COLO829 (cell line): ENCODE results near the gene RTF1.

Source experiments
- DNase-seq: peaks from one replicate; pipeline ENCODE4 v3.0.0; 2012; ENCODE audit warnings: low spot score

Gene RTF1

DNA sequence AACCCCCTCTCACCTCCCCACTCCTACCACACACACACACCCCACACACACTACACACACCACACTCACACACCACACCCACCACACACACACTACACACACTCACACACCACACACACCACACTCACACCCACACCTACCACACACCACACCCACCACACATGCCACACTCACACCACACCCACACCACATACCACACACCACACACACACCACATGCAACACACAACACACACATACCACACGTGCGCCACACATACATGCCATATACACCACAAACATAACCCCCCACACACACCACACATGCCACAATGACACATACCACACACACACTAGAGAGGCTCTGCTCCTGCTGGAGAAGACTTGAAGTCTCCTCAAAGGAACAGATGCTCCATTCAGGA lies 70.9 kb downstream of the RTF1 start:
- DNase-seq = no peak

DNA sequence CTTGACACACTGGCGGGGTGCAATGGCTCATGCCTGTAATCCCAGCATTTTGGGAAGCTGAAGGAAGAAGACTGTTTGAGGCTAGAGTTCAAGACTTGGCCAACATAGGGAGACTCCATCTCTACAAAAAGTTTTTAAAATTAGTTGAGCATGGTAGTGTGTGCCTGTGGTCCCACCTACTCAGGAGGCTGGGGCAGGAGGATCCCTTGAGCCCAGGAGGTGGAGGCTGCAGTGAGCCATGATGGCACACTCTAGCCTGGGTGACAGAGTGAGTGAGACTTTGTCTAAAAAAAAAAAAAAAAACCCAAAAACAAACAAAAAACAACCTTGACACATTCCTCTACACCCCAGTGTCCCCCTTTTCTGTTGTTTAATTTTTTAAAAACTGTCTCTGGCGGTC lies 72.7 kb downstream of the RTF1 start:
- DNase-seq = no peak

DNA sequence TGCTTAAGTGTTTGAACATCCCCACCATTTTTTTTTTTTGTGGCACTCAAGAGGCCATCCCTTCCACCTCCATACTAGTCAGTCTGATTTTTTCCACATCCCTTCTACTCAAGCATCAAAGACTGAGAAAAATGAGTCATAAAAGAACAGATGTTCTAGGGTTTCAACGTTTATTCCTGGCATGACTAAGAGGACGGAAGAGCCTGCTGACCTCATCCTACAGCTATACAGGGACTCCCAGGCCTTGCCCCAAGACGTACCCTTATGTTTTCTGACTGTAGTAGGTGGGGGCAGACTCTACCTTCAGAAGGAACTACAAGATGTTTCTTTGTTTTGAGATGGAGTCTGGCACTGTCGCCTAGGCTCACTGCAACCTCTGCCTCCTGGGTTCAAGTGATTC lies 73.5 kb downstream of the RTF1 start:
- DNase-seq = peak; percentile 89

DNA sequence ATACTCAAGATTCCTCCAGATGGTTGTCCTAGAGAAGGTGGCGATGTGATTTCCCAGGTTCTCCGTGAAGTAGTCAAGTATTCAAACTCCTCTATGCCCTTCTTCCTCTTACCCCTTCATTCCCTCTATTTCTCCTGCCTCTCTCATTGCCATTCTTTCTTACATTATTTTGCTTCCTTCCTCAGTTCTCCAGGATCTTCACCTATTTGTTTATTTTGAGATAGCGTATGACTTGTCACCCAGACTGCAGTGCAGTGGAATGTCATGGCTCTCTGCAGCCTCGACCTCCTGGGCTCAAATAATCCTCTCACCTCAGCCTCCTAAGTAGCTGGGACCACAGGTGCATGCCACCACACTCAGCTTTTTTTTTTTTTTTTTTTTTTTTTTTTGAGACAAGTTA lies 75.0 kb downstream of the RTF1 start:
- no peak for DNase-seq

DNA sequence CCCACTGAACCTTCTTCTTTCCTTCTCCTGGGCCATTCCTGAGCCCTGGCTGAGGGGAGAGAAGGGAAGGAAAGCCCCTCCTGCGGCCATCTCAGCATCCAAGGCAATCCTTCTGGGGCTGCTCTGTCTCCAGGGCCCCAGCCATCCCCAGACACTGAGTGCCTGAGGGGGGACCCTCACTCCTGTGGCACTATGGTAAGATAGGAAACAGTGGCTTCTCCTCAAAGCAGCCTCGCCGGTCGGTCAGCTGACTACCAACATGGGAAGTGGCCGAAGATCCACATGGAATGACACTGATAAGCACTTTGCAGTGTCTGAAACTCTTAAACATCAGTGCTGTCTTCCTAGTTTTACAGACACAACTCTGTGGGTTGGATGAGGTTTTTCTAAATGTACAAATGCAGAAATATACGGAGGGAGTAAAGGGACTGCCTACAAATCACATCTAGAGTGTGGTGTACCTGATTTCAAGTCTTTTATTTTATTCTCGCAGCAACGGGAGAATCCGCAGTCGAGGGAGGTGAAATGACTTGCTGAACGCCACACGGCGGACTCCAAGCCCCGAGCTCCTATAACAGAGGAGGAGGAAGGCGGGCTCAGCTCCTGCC lies 75.8 kb downstream of the RTF1 start:
- DNase-seq = no peak

DNA sequence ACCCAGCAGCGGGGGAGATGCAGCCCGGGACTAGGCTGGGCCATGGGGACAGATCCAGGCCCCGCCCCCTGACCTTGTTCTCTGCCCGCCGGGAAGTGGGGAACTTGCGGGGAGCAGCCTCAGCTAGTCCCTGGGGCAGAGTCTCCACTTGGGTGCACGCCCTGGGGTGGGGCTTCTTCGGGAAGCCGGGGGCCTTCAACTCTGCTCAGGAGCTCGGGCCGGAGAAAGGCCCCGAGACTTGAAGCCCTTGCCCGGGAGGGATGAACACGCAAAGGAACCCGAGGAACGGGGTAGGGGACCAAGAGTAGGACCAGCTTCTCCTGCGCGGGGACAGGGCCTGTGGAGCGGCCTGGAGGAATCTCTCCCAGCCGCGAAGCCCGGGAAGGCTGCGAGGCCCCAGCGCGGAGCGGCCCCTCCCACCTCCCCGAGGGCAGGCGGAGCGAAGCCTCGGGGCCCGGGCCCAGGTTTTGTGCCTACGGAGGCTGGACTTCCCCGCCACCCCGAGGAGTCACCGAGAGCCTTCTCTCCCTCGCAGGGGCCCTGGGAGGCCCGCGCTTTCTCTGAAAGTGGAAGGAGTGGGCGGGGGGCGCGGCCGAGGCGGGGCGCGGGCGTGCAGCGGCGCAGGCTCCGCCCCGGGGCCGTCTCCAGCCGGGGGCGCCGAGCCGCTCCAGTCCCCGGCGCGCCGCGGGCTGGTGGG lies 76.5 kb downstream of the RTF1 start, which contains the start of gene ITPKA:
Gene ITPKA (plus strand): TSS at position 670 of the 697 bp plus-strand sequence. CDS start 54 bp downstream, outside the sequence.
- DNase-seq = peak; percentile 41

DNA sequence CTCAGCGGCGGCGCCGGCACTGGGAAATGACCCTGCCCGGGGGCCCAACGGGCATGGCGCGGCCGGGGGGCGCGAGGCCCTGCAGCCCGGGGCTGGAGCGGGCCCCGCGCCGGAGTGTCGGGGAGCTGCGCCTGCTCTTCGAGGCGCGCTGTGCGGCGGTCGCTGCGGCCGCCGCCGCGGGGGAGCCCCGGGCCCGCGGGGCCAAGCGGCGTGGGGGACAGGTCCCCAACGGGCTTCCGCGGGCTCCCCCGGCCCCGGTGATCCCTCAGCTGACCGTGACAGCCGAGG lies 77.0 kb downstream of the RTF1 start:
- no peak for DNase-seq

DNA sequence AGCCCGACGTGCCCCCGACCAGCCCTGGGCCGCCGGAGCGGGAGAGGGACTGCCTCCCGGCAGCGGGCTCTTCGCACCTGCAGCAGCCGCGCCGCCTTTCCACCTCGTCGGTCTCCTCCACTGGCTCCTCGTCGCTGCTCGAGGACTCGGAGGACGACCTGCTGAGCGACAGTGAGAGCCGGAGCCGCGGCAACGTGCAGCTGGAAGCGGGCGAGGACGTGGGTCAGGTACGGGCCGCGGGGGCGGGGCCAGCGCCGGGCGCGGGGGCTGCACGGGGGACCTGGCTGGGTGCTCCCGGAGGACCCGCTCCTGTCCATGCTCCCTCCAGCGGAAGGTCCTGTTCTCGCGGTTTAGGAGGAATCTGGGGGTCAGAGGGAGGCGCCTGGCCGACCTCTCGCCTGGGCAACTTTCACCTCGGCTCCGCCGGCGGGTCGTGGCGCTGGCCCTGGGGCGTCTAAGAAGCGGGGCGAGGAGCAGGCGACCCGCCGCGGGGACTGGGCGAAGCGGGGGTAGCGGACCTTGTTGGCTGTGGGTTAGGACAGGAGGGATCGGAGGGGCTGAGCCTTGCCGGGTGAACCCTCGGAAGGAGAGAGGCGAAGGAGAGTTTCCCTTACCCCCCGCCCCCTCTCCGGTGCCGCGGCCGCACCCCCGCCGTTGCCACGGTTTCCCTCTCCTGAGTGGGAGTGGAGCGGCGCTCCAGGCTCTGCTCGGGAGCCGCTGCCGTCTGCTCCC lies 77.5 kb downstream of the RTF1 start:
- DNase-seq = no peak

DNA sequence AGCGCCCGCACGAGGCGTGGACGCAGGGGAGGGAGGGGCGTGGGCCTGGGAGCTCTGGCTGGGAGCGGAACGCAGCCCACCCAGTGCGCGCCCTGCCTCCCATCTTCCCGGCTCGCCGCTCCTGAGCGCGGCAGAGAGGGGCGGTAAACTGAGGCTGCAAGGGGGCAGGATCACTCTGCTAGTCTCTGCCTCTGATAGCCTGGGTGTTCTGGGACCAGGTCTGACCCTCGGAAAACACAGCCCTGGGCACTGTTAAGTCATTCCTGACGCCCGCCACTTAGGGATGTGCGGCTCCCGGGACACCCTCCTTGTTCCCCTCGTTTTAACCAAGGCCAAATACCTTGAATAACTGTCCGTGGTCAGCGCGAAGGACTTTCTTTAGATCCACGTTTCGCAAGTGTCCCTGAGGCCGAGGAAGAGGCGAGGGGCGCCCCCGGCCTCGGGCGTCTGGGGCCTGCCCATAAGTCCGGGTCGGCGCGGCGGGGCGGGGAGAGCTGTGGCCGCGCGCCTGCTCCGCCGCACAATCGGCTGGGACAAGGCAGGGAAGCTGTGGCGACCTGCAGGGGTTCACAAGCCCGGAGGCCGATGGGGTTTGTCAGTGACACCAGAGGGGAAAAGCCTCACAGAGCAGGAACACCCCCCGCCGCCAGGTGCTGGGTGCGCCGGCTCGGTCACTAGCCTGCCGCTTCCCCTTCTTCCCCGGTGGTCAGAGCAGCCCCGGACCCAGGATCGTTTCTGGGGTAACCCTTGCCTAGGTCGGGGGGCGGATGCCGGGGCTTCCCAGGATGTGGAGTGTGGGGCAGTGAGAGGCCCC lies 78.2 kb downstream of the RTF1 start:
- DNase-seq = no peak

DNA sequence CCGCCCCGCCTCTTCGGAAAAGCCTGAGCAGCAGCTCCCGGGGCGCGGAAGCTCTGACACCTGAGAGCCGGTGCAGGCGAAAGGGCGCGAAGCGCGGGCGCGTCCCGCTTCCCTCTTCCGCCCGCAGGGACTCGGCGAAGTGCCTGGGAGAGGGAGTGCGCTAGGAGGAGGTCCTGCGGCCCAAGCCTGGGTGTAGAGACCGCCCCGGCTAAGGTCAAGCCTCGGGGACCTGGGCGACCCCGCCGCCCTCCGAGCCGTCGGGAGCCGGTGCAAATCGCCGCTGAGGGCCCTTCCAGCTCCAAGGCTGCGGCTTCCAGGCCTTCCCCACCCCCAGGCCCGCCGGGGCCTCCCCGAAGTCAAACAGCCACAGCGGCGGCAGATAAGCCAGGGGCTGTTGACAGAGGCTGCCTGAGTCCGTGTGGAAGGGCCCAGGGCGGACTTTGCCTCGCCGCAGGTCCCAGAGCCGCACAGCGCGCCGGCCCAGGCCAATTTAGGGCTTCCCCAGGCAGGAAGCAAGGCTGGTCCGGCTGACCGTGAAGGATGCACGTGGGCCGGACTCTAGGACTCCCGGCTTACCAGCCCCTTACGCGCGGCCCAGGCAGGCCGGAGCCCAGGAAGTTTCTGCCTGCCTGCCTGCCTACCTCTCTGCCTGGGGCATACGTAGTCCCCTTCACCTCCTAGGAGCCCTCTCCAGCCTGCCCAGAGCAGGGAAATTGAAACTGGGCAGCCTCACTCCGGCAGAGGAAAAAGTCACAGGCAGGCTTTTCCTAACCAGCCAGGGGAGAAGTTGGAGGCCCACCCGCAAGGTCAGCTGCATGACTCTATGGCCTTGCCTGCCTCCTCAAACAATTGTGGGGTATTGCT lies 79.1 kb downstream of the RTF1 start:
- no peak for DNase-seq

DNA sequence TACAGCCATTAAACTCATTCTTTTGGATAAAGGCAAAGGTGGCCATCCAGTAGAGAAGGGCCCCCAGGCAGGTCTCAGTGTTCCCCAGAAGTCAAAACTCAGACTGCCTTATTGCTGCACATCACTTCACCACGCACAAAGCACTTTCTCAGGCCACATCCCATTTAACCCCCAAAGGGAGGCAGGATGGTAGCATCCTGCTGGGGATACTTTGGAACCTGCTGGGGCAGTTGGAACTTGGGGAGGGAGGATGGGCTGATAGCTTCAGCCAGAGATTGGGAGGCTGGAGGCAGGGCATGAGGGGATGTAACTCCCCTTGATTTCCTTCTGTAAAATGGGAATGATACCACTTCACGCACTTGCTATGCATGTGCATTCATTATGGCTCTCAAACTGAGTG lies 81.8 kb downstream of the RTF1 start:
- no peak for DNase-seq

DNA sequence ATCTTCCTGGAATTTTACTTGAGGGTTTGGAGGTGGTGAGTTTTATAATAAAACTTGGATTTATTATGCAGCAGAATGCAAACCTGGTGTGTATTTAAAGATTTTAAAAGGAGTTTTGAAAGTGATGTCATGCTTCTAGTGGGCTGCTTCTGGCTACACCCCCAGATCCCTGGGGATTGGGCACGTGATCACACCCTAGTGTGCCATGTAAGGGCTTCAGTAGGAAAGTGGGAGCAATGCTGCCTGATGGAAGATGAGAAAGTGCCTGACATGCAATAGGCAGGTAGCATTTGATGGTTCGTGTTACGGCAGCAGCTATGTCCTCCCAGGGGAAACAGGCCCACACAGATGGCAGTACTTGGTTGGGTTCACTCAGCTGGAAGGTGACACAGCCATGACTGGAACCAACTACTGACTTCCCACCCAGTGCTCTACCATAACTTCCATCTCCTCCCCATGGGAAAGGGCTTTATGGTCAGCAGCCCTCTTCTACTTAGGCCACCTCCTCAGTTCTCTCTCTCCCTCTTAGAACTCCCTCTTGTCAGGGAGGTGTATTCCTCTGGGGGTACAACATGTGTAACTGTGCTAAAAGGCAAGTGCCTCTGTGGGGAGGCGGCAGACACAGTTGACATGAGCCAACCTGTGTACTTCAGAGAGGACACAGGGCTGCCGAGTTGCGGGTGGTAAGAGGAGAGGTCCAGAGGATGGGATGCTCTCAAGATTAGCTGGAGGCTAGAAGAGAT lies 82.4 kb downstream of the RTF1 start:
- DNase-seq = no peak

DNA sequence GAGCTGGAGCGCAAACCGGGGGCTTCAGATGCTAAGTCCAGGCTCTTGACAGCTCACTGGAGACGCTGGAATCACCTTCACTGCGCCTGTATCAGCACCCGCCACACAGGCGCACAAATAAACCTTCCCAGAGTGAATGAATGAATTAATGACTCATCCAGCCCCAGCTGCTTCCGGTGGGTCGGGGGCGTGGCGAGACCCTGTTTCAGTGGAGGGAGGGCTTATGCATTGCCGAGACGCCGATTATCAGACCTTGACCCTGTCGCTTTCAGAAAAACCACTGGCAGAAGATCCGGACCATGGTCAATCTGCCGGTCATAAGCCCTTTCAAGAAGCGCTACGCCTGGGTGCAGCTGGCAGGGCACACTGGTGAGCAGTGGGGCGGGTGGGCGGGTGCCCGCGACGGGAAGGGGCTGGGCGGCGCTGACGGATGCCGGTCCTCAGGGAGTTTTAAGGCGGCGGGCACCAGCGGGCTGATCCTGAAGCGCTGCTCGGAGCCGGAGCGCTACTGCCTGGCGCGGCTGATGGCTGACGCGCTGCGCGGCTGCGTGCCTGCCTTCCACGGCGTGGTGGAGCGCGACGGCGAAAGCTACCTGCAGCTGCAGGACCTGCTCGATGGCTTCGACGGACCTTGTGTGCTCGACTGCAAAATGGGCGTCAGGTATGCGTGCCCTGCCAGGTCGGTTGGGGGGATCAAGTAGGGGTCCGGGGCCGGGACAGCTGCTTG lies 84.5 kb downstream of the RTF1 start:
- DNase-seq = no peak

DNA sequence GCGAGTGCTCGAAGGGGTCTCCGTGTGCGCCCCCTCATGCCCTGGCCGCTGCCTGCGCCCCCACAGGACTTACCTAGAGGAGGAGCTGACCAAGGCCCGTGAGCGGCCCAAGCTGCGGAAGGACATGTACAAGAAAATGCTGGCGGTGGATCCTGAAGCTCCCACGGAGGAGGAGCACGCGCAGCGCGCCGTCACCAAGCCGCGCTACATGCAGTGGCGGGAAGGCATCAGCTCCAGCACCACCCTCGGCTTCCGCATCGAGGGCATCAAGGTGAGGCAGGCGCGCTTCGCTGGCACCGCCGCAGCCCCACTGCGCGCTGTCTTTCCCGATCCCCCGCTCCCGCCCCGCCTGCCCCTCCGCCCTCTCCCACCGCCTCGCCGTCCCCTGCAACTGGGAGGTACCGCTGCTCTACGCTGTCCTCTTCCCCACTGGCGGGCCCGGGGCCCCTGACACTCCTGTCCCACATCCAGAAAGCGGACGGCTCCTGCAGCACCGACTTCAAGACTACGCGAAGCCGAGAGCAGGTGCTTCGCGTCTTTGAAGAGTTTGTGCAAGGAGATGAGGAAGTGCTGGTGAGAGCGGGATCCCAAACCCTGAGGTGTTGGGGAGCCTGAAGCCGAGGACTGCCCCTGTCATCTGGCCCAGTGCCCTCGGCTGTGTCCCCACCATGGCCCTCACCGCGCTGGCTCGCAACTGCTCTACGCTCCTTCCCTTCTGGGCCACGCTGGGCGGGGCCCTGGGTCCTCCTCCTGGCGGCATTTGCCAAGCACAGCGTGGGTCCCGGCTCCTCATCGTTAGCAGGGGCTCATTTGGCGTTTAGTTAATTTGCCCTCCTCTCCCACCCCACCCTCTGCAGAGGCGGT lies 85.3 kb downstream of the RTF1 start:
- no peak for DNase-seq

DNA sequence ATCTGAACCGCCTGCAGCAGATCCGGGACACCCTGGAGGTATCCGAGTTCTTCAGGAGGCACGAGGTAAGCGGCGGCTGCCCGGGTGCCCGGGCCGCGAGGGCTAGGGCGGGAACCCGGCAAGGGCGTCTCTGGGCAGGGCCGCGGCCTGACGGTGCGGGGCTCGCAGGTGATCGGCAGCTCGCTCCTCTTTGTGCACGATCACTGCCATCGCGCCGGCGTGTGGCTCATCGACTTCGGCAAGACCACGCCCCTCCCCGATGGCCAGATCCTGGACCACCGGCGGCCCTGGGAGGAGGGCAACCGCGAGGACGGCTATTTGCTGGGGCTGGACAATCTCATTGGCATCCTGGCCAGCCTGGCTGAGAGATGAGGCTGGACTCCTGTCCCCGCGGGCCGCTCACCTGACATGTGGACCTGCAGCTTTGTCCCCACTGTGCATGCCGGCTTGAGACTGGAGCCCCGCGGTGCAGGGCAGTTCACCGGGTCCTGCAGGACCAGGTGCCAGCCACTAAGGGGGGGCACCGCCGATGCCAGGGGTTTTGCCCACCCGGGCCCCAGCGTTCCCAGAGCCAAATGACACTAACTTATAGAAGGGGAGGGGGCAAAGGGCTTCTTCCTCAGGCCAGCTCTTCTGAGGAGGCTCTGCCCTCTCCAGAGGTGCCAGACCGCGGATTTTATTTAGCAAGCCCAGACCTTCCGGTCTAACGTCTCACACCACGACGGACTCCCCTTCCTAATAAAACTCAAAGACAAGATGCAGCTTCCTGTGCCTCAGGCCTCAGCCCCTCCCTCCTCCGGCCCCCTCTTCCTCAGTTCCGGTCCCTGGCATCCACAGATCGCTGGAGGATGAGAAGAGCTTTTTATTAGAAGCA lies 86.1 kb downstream of the RTF1 start:
- no peak for DNase-seq

DNA sequence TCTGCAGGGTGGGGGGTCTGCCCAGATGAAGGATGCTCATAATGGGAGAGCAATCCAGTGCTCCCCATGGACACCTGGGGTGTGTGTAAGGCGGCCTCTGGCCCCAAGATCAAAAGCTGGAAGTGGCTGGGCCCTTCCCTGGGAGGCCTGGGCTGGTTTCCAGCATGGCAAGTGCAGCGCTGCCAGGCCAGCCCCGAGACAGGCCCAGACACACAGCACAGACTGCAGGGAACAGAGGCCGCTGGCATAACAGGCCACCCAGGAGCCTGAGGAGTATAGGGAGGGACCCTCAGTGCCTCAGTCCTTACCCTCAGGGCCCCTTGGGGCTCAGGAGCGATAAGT lies 86.7 kb downstream of the RTF1 start:
- DNase-seq = no peak

DNA sequence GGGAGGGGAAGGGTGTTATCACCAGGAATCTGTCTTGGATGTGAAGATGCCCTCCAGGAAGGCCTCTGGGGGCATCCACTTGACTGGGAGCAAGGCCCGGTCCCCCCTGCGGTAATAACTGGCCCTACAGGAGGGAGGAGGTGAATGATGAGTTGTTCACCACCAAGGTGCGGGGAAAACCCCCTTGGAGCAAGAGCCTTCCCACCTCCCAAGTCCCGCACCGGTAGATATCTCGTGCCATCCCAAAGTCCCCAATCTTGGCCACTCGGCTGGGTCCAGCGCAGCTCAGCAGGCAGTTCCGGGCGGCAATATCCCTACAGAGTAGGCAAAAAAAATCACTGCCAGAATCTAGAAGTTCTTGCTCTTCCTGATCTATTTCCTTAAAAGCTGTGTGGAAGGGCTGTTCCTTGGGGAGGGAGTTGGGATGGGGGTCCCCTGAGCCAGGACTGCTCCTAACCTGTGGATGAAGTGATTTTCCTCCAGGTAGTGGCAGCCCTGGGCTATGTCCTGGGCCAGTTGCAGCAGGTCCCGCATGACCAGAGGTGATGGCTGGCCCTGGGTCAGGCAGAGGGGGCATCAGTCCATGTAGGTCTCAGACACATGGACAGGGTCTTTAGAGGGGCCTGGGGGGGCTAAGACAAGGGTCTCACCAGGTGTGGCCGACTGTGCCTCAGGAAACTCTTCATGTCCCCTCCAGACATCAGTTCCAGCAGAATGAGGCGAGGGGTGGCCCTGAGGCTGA lies 88.0 kb downstream of the RTF1 start:
- DNase-seq = no peak

DNA sequence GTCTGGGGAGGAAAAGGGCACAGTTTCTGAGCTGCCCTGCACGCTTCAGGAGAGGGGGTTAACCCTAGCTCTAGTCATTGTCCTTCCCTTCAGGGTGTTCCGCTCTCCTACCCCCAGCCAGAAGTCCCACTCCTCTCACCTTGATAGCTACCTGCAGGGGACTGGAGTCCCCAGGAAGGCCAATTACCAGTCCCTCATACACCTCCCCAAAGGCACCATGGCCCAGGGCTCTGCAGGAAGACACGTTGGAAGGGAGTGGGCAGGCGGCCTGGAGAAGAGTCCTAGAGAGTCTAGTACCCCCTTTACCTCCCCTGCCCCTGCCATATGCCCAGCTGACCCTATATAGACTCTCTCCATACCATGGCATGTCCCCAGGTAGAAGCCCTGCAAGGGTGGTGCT lies 88.9 kb downstream of the RTF1 start:
- DNase-seq = no peak
